Esophagus muscularis mucosa (tissue), 3 donors: ENCODE data around the gene TOMM20.

Experiments used
- CTCF ChIP-seq, 3 experiments: fragments of 200-600 bp in 2 of 3; fragments of 450-650 bp in 1 of 3; sonication (generic) in 2 of 3; IDR thresholded peaks; one replicate each; pipeline ENCODE4 v1.5.1; 2017 to 2019; ENCODE audit warnings: antibody characterized with exemption in 3 of 3, mild to moderate bottlenecking in 2 of 3, moderate library complexity in 1 of 3
- POLR2A ChIP-seq: fragments of 450-650 bp; IDR thresholded peaks from one replicate; pipeline ENCODE4 v1.6.1; 2017; ENCODE audit warnings: antibody characterized with exemption, moderate library complexity, mild to moderate bottlenecking, low read depth

- no peak for TF ChIP-seq CTCF (IDR thresholded peaks at IDR 0.05)
- no peak for TF ChIP-seq POLR2A
Measured at GRCh38 chr1:235102993-235103411, 25.6 kb downstream of the TOMM20 start.
